GM12872 (cell line): ENCODE results near the gene PTPRG.

Experiments used
- CTCF ChIP-seq: IDR thresholded peaks from 3 replicates; pipeline ENCODE4 v1.5.1; 2011; ENCODE audit warnings: low read depth, mild to moderate bottlenecking, low read length, moderate library complexity; ENCODE audit not compliant: insufficient read depth

The PTPRG gene

GRCh38 chr3:61605589-61606175 is 44.3 kb downstream of the PTPRG start:
- TF ChIP-seq CTCF: no peak

- TF ChIP-seq CTCF: no peak
These were observed 44.8 kb downstream of the PTPRG start for GRCh38 chr3:61606196-61606595.

GRCh38 chr3:61608072-61608471 is 46.7 kb downstream of the PTPRG start:
- TF ChIP-seq CTCF: no peak

- TF ChIP-seq CTCF: no peak
These were observed 47.3 kb downstream of the PTPRG start for GRCh38 chr3:61608711-61609110.

- TF ChIP-seq CTCF: no peak
These were observed 48.9 kb downstream of the PTPRG start for GRCh38 chr3:61610316-61610715.

GRCh38 chr3:61612211-61613194 is 51.1 kb downstream of the PTPRG start:
- no peak for TF ChIP-seq CTCF

GRCh38 chr3:61613666-61614065 is 52.3 kb downstream of the PTPRG start:
- TF ChIP-seq CTCF: no peak
